Erythroblast (primary cell): ENCODE data around the gene ZMAT3.

Source experiments
- GATA1 ChIP-seq: IDR thresholded peaks from 2 replicates; pipeline ENCODE4 v1.6.1; 2011; ENCODE audit warnings: low read depth, mild to moderate bottlenecking, control low read depth, low read length, moderate library complexity
- POLR2A ChIP-seq: IDR thresholded peaks from 2 replicates; pipeline ENCODE4 v1.6.1; 2011; ENCODE audit warnings: mild to moderate bottlenecking, low read length

DNA sequence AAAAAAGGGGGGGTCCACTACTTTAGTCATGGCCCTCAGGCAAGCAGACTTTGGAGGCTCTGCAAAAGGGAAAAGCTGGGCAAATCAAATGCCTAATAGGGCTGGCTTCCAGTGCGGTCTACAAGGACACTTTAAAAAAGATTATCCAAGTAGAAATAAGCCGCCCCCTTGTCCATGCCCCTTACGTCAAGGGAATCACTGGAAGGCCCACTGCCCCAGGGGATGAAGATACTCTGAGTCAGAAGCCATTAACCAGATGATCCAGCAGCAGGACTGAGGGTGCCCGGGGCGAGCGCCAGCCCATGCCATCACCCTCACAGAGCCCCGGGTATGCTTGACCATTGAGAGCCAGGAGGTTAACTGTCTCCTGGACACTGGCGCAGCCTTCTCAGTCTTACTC is 15.3 kb downstream of the ZMAT3 start:
- TF ChIP-seq POLR2A (no peak), GATA1 (no peak)
